Endothelial cell of umbilical vein (primary cell): ENCODE measurements around the gene SLC16A11. TPM values are rescaled to one million over a fixed set of nuclear protein-coding genes. Genes with fewer than 3 reads are reported as not detected.

Source experiments
- BruUV-seq: library from RNA; stranded (reverse); fragments of 400-500 nt; replicated peaks from 2 replicates; lab custom pipeline; 2021; lab: Mats Ljungman, UMichigan
- CTCF ChIA-PET: fragments of 300-600, 350-600 bp; sonication (Branson Sonifier 250); formaldehyde crosslinking; loops from one replicate; lab custom pipeline; 2021; ENCODE audit warnings: antibody characterized with exemption, inconsistent platforms; lab: Charles Lee
- POLR2A ChIA-PET: fragments of 300-600, 350-600 bp; sonication (Branson Sonifier 250); formaldehyde crosslinking; loops from one replicate; lab custom pipeline; 2021; ENCODE audit warnings: antibody characterized with exemption, inconsistent platforms; lab: Charles Lee
- DNase-seq: peaks from one replicate; pipeline ENCODE4 v3.0.0-alpha.2; 2011; ENCODE audit warnings: low read depth, low spot score
- FAIRE-seq: peaks from 2 replicates; lab custom pipeline; 2011; peaks lifted over from hg19 to GRCh38; lab: Jason Lieb, UNC
- H2AFZ ChIP-seq: 2 replicates; pipeline ENCODE4 v1.6.0; 2012; ENCODE audit warnings: low read depth, low read length, control low read depth, inconsistent platforms
- H3K27ac ChIP-seq: 2 replicates; pipeline ENCODE4 v1.5.1; 2011; ENCODE audit warnings: low read depth, mild to moderate bottlenecking, control low read depth, low read length, moderate library complexity; ENCODE audit not compliant: insufficient read depth
- H3K27me3 ChIP-seq, 2 experiments: 2 replicates each; pipeline versions ENCODE4 v1.6.0 to v1.6.1; 2011; ENCODE audit warnings: low read length in 2 of 2, mixed read lengths in 1 of 2; ENCODE audit not compliant: control insufficient read depth in 2 of 2, insufficient read depth in 2 of 2
- H3K36me3 ChIP-seq, 2 experiments: 2 replicates in 1 of 2; 3 replicates in 1 of 2; pipeline ENCODE4 v1.5.1; 2011; ENCODE audit warnings: low read length in 2 of 2, mild to moderate bottlenecking in 1 of 2, moderate library complexity in 1 of 2; ENCODE audit not compliant: control insufficient read depth in 2 of 2, insufficient read depth in 2 of 2; ENCODE audit errors: extremely low read depth in 1 of 2
- H3K4me1 ChIP-seq: 3 replicates; pipeline ENCODE4 v1.5.1; 2011; ENCODE audit warnings: mild to moderate bottlenecking, low read length; ENCODE audit not compliant: control insufficient read depth, insufficient read depth; ENCODE audit errors: extremely low read depth
- H3K4me2 ChIP-seq: 2 replicates; pipeline ENCODE4 v1.6.1; 2011; ENCODE audit warnings: low read length, control low read depth, mixed read lengths; ENCODE audit not compliant: insufficient read depth
- H3K4me3 ChIP-seq, 3 experiments: fragments of 200-600 bp in 1 of 3; sonication (generic), shearing (Covaris generic) in 1 of 3; replicated peaks in 1 of 3; 2 replicates each; pipeline ENCODE4 v1.5.1; 2011 to 2016; ENCODE audit warnings: control low read depth in 3 of 3, low read length in 3 of 3, mild to moderate bottlenecking in 2 of 3, inconsistent platforms in 1 of 3, low read depth in 1 of 3, moderate library complexity in 1 of 3; ENCODE audit not compliant: insufficient read depth in 1 of 3
- H3K79me2 ChIP-seq: 2 replicates; pipeline ENCODE4 v1.6.0; 2012; ENCODE audit warnings: low read length, inconsistent platforms; ENCODE audit not compliant: control insufficient read depth, insufficient read depth
- H3K9ac ChIP-seq: replicated peaks from 2 replicates; pipeline ENCODE3; 2011; ENCODE audit warnings: low read length, control low read depth; ENCODE audit not compliant: insufficient read depth; ENCODE audit errors: extremely low read depth
- H3K9me1 ChIP-seq: replicated peaks from 3 replicates; pipeline ENCODE4 v1.6.0; 2011; ENCODE audit warnings: mild to moderate bottlenecking, low read length; ENCODE audit not compliant: control insufficient read depth, insufficient read depth; ENCODE audit errors: extremely low read depth
- H3K9me3 ChIP-seq: replicated peaks from 2 replicates; pipeline ENCODE4 v1.5.1; 2012; ENCODE audit warnings: low read length, inconsistent platforms; ENCODE audit not compliant: control insufficient read depth, insufficient read depth
- H4K20me1 ChIP-seq: replicated peaks from 2 replicates; pipeline ENCODE3; 2011; ENCODE audit warnings: mild to moderate bottlenecking, low read length; ENCODE audit not compliant: control insufficient read depth, insufficient read depth; ENCODE audit errors: extremely low read depth
- CTCF ChIP-seq, 2 donors: IDR thresholded peaks; 1 replicate in 1 of 2; 2 replicates in 1 of 2; pipeline ENCODE4 v1.5.1; 2011; ENCODE audit warnings: low read length in 2 of 2, mild to moderate bottlenecking in 2 of 2, moderate library complexity in 2 of 2, control low read depth in 1 of 2, inconsistent platforms in 1 of 2, low read depth in 1 of 2; ENCODE audit not compliant: insufficient read depth in 1 of 2; ENCODE audit errors: extremely low read depth in 1 of 2
- EZH2 ChIP-seq: IDR thresholded peaks from 2 replicates; pipeline ENCODE4 v1.6.1; 2012; ENCODE audit warnings: borderline replicate concordance, low read depth, mild to moderate bottlenecking, moderate library complexity, low read length, inconsistent platforms; ENCODE audit not compliant: severe bottlenecking
- FOS ChIP-seq: IDR thresholded peaks from 2 replicates; pipeline ENCODE4 v1.6.1; 2011; ENCODE audit warnings: mild to moderate bottlenecking, low read length, moderate library complexity, borderline replicate concordance; ENCODE audit not compliant: insufficient read depth
- GATA2 ChIP-seq: IDR thresholded peaks from 2 replicates; pipeline ENCODE4 v1.7.0; 2011; ENCODE audit warnings: low read depth, mild to moderate bottlenecking, moderate library complexity, mixed read lengths, low read length; ENCODE audit not compliant: insufficient read length, insufficient read depth
- JUN ChIP-seq: IDR thresholded peaks from 2 replicates; pipeline ENCODE4 v1.6.1; 2011; ENCODE audit warnings: borderline replicate concordance, low read depth; ENCODE audit not compliant: insufficient read length, insufficient read depth
- MAX ChIP-seq: IDR thresholded peaks from 2 replicates; pipeline ENCODE4 v1.6.1; 2011; ENCODE audit not compliant: insufficient read depth, insufficient read length
- MYC ChIP-seq: IDR thresholded peaks from one replicate; pipeline ENCODE4 v1.6.1; 2011; ENCODE audit warnings: mild to moderate bottlenecking, low read depth, low read length
- POLR2A ChIP-seq: IDR thresholded peaks from 2 replicates; pipeline ENCODE4 v1.6.1; 2012; ENCODE audit warnings: low read depth, mild to moderate bottlenecking, control low read depth, low read length
- POLR2AphosphoS5 ChIP-seq: IDR thresholded peaks from 2 replicates; pipeline ENCODE4 v1.6.1; 2012; ENCODE audit warnings: low read depth, mild to moderate bottlenecking, control low read depth, low read length, moderate library complexity; ENCODE audit not compliant: insufficient read depth
- dilution Hi-C: fragments of 300-500 bp; cut with MboI; formaldehyde crosslinking; loops from one replicate; pipeline ENCODE4 v1.15.0; 2019; ENCODE audit warnings: low sequenced_read_pairs; ENCODE audit not compliant: extremely low pct_ligation_motif_present
- intact Hi-C: fragments of 100-400 bp; cut with micrococcal nuclease; formaldehyde crosslinking; loops from one replicate; pipeline ENCODE4 v1.10.0; 2022
- polyA plus RNA-seq, 4 experiments: library from polyadenylated mRNA; depleted of rRNA in 3 of 4; stranded (reverse) in 3 of 4; unstranded in 1 of 4; fragments of >200 nt; gene quantifications; 2 replicates each; pipeline versions ENCODE4 v1.2.1 to v1.2.3, GENCODE V29; 2011 to 2012; ENCODE audit warnings: missing spikeins in 1 of 4
- total RNA-seq: library from RNA; stranded (reverse); gene quantifications from 2 replicates; pipeline ENCODE4 v1.2.3, GENCODE V29; 2021

Gene SLC16A11
- total and polyA plus RNA-seq, 2 donors (not counting 3 experiments of a cell fraction or from before 2014, with no cell fraction given), result 0.95 to 1.4 TPM

- H3K4me2 ChIP-seq, result peak overlapping the region; percentile 79
- H3K79me2 ChIP-seq, result peaks cover 60% of the 10 kb centered on the region
- DNase-seq, result no peak
- no peak overlapping the region for H2AFZ ChIP-seq
- intact Hi-C loops (loop anchor here (10.0 kb wide), 1 partner anchor 830 kb away; the partner anchor contains the start of genes CYB5D1, NAA38 and TMEM88), dilution Hi-C loops (no loop called here)
- no peaks in the 10 kb centered on the region for H3K9me1 ChIP-seq
- H3K9me3 ChIP-seq, result no peaks in the 10 kb centered on the region
- H3K4me3 ChIP-seq, result peak overlapping the region; percentile 48 to 70 (median 59)
- ChIA-PET CTCF (interaction anchor here (0.8 to 3.4 kb wide), 2 partner anchors 11 to 113 kb away, joined by 3 to 15 read pairs; partner anchors contain the start of gene SLC16A13), POLR2A (interaction anchor here (2.1 to 3.4 kb wide), 2 partner anchors 12 kb away, joined by 8 to 23 read pairs; partner anchors contain the start of genes RNASEK and SLC16A13)
- peak overlapping the region; percentile 25 for H3K27ac ChIP-seq
- peaks cover 78% of the 10 kb centered on the region for H3K4me1 ChIP-seq
- H3K27me3 ChIP-seq, result no peaks in the 10 kb centered on the region
- peaks cover 26 to 34% of the 10 kb centered on the region in 2 experiments for H3K36me3 ChIP-seq
- no peak for FAIRE-seq
- H3K9ac ChIP-seq, result peak overlapping the region; percentile 29
- TSS peak; percentile 22 for BruUV-seq
- no peaks in the 10 kb centered on the region for H4K20me1 ChIP-seq
- TF ChIP-seq EZH2 (no peak), FOS (no peak), GATA2 (no peak), MAX (no peak), POLR2AphosphoS5 (no peak), POLR2A (no peak), JUN (no peak), CTCF (IDR thresholded peaks at IDR 0.05; ENCODE audit: extremely low read depth in 1 of 2, insufficient read depth in 1 of 2, low read depth in 1 of 2, low read length in 2 of 2) (no peak), MYC (no peak)
Measured at GRCh38 chr17:7024402-7024785, 19.5 kb downstream of the SLC16A11 start.
